GM18951 (cell line): ENCODE results near the gene CCNI2.

Experiments
- POLR2A ChIP-seq: IDR thresholded peaks from 4 replicates; pipeline ENCODE4 v1.6.1; 2011; ENCODE audit warnings: mild to moderate bottlenecking; ENCODE audit not compliant: insufficient read length, insufficient read depth; ENCODE audit errors: extremely low read depth
- in situ Hi-C: fragments of 300-500 bp; cut with MboI; formaldehyde crosslinking; loops from one replicate; pipeline ENCODE4 v1.12.0; 2022; ENCODE audit warnings: low sequenced_read_pairs, mixed read lengths, inconsistent platforms; ENCODE audit not compliant: unreplicated experiment

The CCNI2 gene

DNA sequence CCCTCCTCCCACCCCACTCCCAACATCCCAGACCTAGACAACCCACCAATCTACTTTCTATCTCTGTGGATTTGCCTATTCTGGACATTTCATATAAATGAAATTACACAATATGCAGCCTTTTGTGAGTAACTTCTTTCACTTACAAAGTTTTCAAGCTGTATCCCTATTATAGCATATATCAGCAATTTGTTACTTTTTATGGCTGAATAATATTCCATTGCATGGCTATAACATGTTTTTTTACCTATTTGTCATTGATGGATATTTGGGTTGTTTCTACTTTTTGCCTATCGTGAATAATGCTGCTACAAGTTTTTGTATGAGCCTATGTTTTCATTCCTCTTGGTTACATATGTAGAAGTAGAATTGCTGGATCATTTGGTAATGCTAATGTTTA lies 8.0 kb upstream of the CCNI2 start:
- no peak for TF ChIP-seq POLR2A
- in situ Hi-C loops: no loop called here

DNA sequence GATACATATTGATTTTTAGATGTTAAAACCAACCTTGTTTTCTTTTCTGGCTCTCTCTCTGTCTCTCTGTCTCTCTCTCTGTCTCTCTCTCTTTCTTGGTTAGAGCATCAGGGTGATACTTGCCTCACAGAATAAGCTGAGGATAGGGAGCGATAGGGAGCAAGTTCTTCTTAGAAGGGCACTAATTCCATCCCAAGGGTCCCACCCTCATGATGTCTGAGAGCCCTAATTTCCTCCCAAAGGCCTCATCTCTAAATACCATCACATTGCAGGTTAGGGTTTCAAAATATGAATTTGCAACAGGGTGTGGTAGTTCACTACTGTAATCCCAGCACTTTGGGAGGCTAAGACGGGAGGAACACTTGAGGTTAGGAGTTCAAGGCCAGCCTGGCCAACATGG lies 5.1 kb upstream of the CCNI2 start:
- in situ Hi-C loops: no loop called here

DNA sequence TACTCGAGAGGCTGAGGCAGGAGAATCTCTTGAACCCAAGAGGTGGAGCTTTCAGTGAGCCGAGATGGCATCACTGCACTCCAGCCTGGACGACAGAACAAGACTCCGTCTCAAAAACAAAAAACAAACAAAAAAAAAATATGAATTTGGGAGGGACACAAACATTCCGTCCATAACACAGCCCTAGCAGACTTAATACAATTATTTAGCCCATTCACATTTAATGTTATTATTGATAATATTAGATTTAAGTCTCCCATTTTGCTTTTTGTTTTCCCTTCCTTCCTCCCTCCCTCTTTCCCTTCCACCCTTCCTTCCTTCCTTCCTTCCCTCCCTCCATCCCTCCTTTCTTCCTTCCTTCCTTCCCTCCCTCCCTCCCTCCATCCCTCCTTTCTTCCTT lies 4.6 kb upstream of the CCNI2 start:
- TF ChIP-seq POLR2A: no peak
- in situ Hi-C loops: no loop called here

More for the DNA sequence above, 5.1 kb upstream of the CCNI2 start:
- TF ChIP-seq POLR2A: no peak

DNA sequence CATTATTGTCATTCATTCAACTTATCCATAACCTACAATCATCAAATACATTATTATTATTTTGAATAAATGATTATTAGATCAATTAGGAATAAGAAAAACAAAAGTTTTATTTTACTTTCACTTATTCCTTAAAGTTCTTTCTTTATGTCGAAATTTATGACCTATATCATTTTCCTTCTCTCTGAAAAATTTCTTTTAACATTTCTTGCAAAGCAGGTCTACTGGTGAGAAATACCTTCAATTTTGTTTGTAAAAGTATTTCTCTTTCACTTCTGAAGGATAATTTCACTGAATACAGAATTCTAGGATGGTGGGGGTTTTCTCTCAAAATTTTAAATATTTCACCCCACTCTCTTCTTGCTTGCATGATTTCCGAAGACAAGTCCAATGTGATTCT lies 2.6 kb upstream of the CCNI2 start:
- TF ChIP-seq POLR2A: no peak
- in situ Hi-C loops: no loop called here

DNA sequence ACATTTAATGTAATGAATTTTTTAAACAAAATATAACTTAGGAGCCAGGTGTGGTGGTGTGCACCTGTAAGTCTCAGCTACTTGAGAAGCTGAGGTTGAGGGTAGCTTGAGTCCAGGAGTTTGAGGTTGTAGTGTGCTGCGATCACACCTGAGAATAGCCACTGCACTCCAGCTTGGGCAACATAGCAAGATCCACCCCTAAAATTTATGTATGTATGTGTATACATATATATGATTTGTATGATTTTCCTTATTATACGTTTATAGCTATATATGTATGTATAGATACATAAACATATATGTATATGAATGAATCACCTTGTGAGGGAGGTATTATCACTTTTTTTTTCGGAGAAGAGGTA lies 653 bp upstream of the CCNI2 start:
- no peak for TF ChIP-seq POLR2A
- in situ Hi-C loops: no loop called here

DNA sequence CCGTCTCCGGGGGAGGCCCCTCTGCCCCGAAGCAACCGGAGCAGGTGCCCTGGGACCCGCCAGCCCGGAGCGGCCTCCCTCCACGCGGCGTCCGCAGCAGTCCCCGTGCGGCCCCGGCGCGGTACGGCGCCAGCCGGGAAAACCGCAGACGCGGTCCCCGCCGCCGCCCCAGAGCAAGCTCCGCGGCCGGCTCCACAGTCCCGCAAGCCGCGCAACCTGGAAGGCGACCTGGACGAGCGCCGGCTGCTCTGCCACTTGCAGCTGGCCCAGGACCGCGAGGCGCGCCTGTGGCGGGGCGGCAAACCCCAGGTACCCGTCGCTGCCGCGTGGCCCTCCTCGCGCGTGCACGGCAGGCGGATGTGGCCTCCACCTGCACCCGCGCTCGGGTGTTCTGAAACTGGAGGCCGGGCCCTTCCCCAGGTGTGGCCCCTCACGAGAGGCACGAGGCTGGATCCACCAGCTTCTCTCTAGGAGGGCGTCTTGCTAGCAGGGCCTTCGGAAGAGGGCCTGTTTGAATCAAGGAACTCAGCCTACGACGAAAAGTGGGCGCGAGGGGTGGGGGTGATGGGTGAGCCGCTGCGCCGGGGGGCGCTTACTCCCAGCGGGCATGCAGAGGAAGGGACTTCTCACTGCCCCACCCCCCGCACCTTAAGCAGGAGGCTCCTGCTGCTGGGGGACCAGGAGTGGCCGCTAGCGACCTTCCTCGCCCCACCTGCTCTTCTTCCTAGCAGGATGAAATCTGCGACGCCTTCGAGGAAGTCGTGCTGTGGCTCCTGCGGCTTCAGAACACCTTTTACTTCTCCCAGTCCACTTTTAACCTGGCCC lies 602 bp downstream of the CCNI2 start:
- in situ Hi-C loops: no loop called here
- no peak for TF ChIP-seq POLR2A

DNA sequence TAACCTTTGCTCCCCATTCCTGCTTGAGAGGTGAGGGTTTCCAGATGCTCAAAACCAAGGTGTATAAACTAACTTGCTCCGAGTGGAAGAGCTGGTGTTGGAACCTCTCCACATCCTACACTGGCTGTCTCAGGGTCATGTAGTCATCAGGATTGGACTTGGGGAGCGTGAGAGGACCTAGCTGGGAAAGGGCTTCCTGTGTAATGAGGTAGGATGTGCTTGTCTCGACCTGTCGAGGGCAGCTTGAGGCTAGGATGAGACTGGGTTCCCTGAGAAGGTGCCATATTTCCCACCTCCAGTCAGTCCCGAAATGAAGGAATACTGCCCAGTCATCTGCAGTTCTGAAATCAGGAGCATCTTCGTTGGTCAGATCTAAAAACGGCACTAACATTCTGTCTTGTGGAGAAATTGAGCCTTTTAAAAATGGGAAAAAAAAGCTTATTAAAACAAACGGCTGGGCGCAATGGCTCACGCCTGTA lies 1.3 kb downstream of the CCNI2 start:
- TF ChIP-seq POLR2A: no peak
- in situ Hi-C loops: no loop called here

DNA sequence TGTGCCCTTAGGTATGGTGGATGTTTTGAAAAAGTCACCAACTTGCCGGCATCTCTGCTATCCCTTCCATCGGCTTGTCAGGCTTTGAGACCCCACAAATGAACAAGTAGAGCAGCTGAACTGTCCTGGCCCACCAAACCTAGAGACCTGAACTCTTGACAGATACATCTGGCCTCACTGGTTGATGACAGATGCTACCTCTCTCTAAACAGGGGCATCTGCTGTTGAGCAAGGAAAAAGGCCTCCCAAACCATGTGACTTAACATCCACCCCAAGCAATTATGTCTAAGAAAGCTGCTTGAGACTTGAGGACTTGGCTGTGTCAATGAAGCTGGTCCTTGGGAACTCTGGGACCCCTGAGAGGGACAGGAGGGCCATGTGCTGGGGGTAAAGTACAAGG lies 2.3 kb downstream of the CCNI2 start:
- in situ Hi-C loops: no loop called here
- no peak for TF ChIP-seq POLR2A

DNA sequence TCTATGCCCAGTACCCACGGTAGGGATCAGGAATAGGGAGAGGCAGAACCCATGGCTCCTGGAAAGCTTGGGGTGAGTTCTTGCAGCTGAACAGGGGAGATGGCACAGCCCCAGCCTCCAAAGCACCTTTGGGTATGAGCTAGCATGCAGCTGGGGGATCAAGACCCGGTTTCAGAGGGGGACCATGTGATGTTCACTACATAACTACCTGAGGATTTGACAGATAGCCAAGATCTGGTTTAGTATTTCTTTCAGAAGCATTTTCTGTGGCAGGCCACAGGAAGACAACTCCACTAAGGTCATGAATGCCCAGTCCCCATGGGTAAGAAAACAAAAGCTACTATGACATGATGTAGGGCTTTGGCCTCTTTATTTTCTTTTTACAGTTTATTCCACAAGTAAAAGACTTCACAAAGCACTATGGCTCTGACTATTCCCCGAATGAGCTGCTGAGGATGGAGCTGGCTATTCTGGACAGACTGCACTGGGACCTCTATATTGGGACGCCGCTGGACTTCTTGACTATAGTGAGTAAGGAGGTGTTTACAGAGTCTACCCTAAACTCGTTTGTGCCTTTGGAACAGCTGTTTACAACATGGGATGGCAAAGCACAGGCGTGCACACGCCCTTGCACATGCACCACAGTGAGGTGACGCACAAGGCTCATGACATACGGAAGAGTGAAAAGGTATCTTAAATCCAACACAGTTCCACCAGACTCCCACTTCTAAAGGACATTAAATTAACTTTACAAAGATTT lies 3.4 kb downstream of the CCNI2 start:
- TF ChIP-seq POLR2A: no peak
- in situ Hi-C loops: no loop called here

DNA sequence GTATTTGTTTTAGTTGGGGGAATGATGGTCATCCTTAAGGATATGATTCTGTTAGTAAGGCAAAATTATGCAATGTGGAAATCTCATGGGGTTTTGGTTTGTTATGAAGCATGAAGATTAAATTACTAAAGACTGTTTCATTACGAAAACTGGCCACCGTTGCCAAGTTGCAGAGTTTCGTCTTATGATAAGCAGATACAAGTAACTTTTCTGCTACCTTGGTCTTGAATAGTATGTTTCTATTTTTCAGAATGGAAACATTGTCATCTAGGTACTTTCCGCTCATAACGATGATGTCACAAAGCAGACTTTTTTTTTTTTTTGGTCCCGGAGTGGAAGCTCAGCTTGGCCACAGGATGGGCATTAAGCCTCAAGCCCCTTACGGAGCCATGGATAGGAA lies 4.2 kb downstream of the CCNI2 start:
- in situ Hi-C loops: no loop called here
- TF ChIP-seq POLR2A: no peak

DNA sequence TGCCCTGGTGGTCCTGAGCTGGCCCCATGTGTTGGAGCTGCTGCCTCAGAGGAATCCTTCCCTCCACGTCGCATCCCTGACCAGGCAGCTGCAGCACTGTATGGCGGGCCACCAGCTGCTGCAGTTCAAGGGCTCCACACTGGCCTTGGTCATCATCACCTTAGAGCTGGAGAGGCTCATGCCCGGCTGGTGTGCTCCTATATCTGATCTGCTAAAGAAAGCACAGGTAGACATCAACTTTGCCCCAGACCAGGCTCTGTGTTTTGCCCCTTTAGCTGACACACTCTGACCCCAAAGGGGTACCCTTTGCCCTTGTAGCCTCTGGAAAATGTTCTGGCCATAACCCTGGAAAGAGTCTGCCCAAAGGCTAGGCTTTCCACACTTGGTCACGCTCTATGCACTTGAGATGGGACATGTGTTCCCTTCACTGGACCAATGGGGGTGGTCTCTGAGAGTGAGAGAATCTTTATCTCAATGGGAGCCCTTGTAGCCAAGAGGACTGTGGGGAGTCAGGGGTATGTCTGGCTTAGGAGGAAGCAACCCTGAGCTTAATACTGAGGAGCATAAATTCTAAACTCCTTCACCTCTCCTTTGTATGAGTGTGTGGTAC lies 4.8 kb downstream of the CCNI2 start:
- in situ Hi-C loops: no loop called here
- no peak for TF ChIP-seq POLR2A

DNA sequence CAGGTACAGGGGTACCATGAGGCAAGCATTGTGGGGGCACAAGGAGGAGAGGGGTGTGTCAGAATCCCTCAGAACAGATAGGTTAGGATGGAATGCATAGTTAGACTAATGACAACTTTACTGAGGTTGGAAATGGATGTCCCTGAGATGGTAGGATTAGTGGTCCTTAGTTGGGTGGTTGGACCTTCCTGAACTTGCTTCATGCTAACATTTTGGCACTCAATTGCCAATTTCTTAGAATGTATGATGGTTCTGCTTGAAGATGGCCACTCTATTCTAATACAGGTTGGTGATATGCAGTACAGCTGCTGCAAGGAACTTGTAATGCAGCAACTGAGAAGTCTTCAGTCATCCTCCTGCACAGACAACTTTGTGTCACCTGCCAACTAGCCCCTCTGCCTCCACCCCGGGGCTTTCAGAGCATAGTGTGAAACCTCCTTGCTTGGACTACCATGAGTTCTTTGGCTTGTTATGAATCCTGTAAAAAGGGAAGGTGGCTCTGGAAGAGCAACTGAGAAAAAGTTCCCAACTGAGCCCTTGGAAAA lies 5.4 kb downstream of the CCNI2 start:
- in situ Hi-C loops: no loop called here
- no peak for TF ChIP-seq POLR2A

DNA sequence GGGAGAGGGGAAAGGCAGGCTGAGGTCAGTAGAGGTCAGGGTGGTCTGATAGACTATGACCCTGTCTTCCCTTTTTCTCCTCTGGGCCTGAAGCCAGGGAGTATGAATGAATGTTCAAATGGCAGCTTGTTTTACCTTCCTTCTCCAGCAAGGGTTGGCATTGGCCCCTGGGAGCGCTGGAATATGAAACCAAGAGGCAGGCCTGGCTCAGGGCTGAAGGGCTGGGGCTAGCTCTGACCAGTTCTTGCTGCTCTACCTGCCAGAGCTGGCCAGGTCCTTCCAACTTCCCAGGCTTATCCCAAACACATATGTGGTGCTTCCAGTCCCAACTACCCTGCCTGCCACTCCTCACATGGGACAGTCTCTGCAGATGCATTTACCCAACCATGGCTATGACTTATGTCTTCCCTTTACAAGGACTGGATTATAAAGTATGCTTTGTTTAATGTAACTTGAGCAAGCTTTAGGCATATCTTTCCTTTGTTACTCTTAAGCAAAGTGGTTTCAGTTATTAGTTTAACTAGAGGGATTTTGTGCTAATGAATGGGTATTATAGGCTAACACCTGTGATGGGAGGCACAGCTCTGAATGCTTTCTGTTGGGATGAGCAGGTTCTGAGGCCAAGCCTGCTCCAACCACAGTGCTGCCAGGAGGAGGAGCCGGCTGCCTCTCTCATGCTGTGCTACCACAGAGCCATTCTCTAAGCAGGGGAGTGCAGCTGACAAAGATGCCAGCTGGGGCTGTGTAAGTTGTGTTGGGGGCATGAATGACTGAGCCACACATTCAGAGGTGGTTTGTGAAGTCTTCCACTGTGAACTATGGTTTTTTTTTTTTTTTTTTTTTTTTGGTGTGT lies 6.1 kb downstream of the CCNI2 start:
- in situ Hi-C loops: no loop called here
- no peak for TF ChIP-seq POLR2A

DNA sequence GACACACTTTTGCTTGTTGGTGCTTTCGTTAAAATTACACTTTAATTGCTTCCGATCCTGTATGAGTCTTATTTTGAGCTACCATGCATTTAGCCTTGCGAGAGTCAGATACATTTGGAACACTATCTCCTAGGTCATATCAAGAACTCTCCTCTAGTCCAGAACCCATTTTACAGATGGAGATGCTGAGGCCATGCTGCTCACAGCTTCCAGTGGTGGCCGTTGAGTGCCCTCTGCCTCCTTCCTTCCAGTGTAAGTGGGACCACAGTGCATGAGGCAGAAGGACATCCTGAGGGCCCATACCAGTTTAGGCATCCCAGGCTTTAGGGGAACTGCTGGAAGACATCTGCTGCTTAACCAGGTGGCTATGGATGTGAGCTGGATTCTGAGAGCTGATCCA lies 6.9 kb downstream of the CCNI2 start:
- TF ChIP-seq POLR2A: no peak
- in situ Hi-C loops: no loop called here
